Fibroblast of mammary gland (primary cell): ENCODE measurements around the gene SH3PXD2B.

ENCODE experiments used
- DNase-seq: peaks from one replicate; pipeline ENCODE4 v3.0.0-alpha.2; 2010; ENCODE audit warnings: low read depth
- H3K4me3 ChIP-seq: 2 replicates; pipeline ENCODE4 v1.5.1; 2011; ENCODE audit warnings: low read depth, mild to moderate bottlenecking, low read length, moderate library complexity; ENCODE audit not compliant: control insufficient read depth
- TF ChIP-seq, protein P1 (sequence below): conservative IDR thresholded peaks from 2 replicates; pipeline ENCODE4 v1.5.1; 2011; ENCODE audit warnings: low read depth, low read length, inconsistent platforms; ENCODE audit not compliant: control insufficient read depth, insufficient read depth

Gene SH3PXD2B

GRCh38 chr5:172407822-172408221, 46.5 kb downstream of the SH3PXD2B start:
- DNase-seq, result peak; percentile 87
- TF ChIP-seq, protein P1, sequence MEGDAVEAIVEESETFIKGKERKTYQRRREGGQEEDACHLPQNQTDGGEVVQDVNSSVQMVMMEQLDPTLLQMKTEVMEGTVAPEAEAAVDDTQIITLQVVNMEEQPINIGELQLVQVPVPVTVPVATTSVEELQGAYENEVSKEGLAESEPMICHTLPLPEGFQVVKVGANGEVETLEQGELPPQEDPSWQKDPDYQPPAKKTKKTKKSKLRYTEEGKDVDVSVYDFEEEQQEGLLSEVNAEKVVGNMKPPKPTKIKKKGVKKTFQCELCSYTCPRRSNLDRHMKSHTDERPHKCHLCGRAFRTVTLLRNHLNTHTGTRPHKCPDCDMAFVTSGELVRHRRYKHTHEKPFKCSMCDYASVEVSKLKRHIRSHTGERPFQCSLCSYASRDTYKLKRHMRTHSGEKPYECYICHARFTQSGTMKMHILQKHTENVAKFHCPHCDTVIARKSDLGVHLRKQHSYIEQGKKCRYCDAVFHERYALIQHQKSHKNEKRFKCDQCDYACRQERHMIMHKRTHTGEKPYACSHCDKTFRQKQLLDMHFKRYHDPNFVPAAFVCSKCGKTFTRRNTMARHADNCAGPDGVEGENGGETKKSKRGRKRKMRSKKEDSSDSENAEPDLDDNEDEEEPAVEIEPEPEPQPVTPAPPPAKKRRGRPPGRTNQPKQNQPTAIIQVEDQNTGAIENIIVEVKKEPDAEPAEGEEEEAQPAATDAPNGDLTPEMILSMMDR, result no peak
- H3K4me3 ChIP-seq, result no peak overlapping the region

GRCh38 chr5:172407241-172407691, 47.1 kb downstream of the SH3PXD2B start:
- H3K4me3 ChIP-seq, result no peak overlapping the region
- TF ChIP-seq, protein P1, result no peak
- DNase-seq, result peak; percentile 92

GRCh38 chr5:172405226-172406107, 48.9 kb downstream of the SH3PXD2B start:
- no peak for DNase-seq
- TF ChIP-seq, protein P1, result no peak
- no peak overlapping the region for H3K4me3 ChIP-seq

- TF ChIP-seq, protein P1, result no peak
- no peak overlapping the region for H3K4me3 ChIP-seq
- no peak for DNase-seq
These were observed 49.6 kb downstream of the SH3PXD2B start for GRCh38 chr5:172404746-172405145.

DNA sequence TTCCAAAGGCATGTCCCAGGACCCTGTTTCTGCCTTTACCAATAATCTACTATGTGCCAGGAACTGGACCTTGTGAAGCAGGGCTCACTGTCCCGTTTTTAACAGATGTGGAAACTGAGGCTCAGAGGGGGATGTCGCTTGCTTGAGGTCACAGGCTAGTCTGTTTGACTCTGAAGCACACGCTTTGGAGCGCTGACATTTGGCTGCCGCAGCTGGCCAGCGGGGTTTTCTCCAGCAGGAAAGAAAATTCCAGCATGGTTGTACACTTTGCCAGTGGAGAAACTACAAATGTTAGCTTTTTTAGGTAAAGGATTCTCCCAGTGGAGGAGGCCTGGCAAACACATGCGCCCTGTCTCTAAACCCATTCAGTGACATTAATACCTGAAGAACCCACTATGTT, 50.5 kb downstream of the SH3PXD2B start:
- TF ChIP-seq, protein P1, result no peak
- no peak overlapping the region for H3K4me3 ChIP-seq
- DNase-seq, result no peak

- TF ChIP-seq, protein P1, result no peak
- DNase-seq, result peak; percentile 84
- no peak overlapping the region for H3K4me3 ChIP-seq
These were observed 51.0 kb downstream of the SH3PXD2B start for GRCh38 chr5:172403189-172403796.
